ENCODE results near the gene MAP4K4.

- TF ChIP-seq CTCF (IDR thresholded peaks at IDR 0.05) (no peak), POLR2A (IDR thresholded peaks at IDR 0.05) (no peak)
These were observed 174.0 kb downstream of the MAP4K4 start for GRCh38 chr2:101871480-101871879.

All from thyroid gland (tissue), 4 donors.